Nephron progenitor cell (in vitro differentiated cells): ENCODE results near the gene GPR162.
"Not testable (repeated sequence)": the region's sequence is repeated elsewhere in the genome, so short reads cannot be mapped to it uniquely, and the experiment has no call there.

Experiments
- DNase-seq: peaks from one replicate; pipeline ENCODE4 v3.0.0; 2021
- H3K27ac Mint-ChIP-seq: 2 replicates; pipeline ENCODE4 v1.8.0; 2021; ENCODE audit warnings: mild to moderate bottlenecking, moderate library complexity, mixed read lengths
- H3K27me3 Mint-ChIP-seq: 2 replicates; pipeline ENCODE4 v1.8.0; 2021; ENCODE audit warnings: mild to moderate bottlenecking, low read depth, mixed read lengths; ENCODE audit not compliant: poor library complexity
- H3K36me3 Mint-ChIP-seq: 2 replicates; pipeline ENCODE4 v1.8.0; 2021; ENCODE audit warnings: low read depth, mixed read lengths
- H3K4me1 Mint-ChIP-seq: 2 replicates; pipeline ENCODE4 v1.8.0; 2021; ENCODE audit warnings: mixed read lengths
- H3K4me3 Mint-ChIP-seq: 2 replicates; pipeline ENCODE4 v1.8.0; 2021; ENCODE audit warnings: mild to moderate bottlenecking, moderate library complexity, mixed read lengths
- H3K9me3 Mint-ChIP-seq: 2 replicates; pipeline ENCODE4 v1.8.0; 2021; ENCODE audit warnings: mild to moderate bottlenecking, moderate library complexity, mixed read lengths
- CTCF ChIP-seq: fragments of 200-600 bp; sonication (generic); IDR thresholded peaks from 2 replicates; pipeline ENCODE4 v1.5.0; 2021; ENCODE audit warnings: antibody characterized with exemption

Gene GPR162

GRCh38 chr12:6871052-6871957 is 49.7 kb downstream of the GPR162 start:
- H3K4me3 Mint-ChIP-seq, result peak overlapping the region; percentile 89
- H3K27me3 Mint-ChIP-seq, result peaks cover 3% of the 10 kb centered on the region
- H3K9me3 Mint-ChIP-seq, result no peaks in the 10 kb centered on the region
- H3K36me3 Mint-ChIP-seq, result peaks cover 35% of the 10 kb centered on the region
- peak overlapping the region; percentile 38 for H3K27ac Mint-ChIP-seq
- peaks cover 52% of the 10 kb centered on the region for H3K4me1 Mint-ChIP-seq
- TF ChIP-seq CTCF, result no peak
- DNase-seq, result no peak

- Mint-ChIP-seq H3K36me3 (peaks cover 45% of the 10 kb centered on the region), H3K4me3 (peak overlapping the region; percentile 89)
These were observed 50.7 kb downstream of the GPR162 start for GRCh38 chr12:6872073-6873048.

GRCh38 chr12:6873094-6874014 is 51.7 kb downstream of the GPR162 start, which contains the start of gene SPSB2:
Gene SPSB2, minus strand, starts transcription at chr12:6873303. Its CDS starts 402 bp downstream, at chr12:6872901.
- peak; percentile 100 for DNase-seq
- H3K27ac Mint-ChIP-seq, result peak within 1 kb of the TSS; percentile 92
- H3K4me1 Mint-ChIP-seq, result peaks cover 46% of the 10 kb centered on the region
- H3K9me3 Mint-ChIP-seq, result no peaks in the 10 kb centered on the region
- peak within 1 kb of the TSS; percentile 89 for H3K4me3 Mint-ChIP-seq
- no peak for TF ChIP-seq CTCF
- H3K27me3 Mint-ChIP-seq, result no peaks in the 10 kb centered on the region
- H3K36me3 Mint-ChIP-seq, result peaks cover 47% of the 10 kb centered on the region

More at GRCh38 chr12:6872073-6873048, 50.7 kb downstream of the GPR162 start:
- no peaks in the 10 kb centered on the region for H3K27me3 Mint-ChIP-seq
- H3K9me3 Mint-ChIP-seq, result no peaks in the 10 kb centered on the region
- peak overlapping the region; percentile 38 for H3K27ac Mint-ChIP-seq
- DNase-seq, result peak; percentile 93
- peak; percentile 95 for TF ChIP-seq CTCF
- H3K4me1 Mint-ChIP-seq, result peaks cover 48% of the 10 kb centered on the region

- peak overlapping the region; percentile 92 for H3K27ac Mint-ChIP-seq
- peak overlapping the region; percentile 89 for H3K4me3 Mint-ChIP-seq
- peaks cover 40% of the 10 kb centered on the region for H3K4me1 Mint-ChIP-seq
- H3K36me3 Mint-ChIP-seq, result peaks cover 41% of the 10 kb centered on the region
- not testable (repeated sequence) for H3K9me3 Mint-ChIP-seq, H3K27me3 Mint-ChIP-seq, DNase-seq
These were observed 52.4 kb downstream of the GPR162 start for GRCh38 chr12:6874015-6874368.
